DOHH2 (cell line): ENCODE data around the gene USP10.

Experiments
- H3F3A ChIP-seq: fragments of 200-600 bp; sonication (generic), shearing (Covaris generic); 2 replicates; pipeline ENCODE4 v1.6.0; 2016; ENCODE audit warnings: antibody characterized with exemption, mild to moderate bottlenecking; ENCODE audit not compliant: control insufficient read depth, insufficient read depth
- H3K27ac ChIP-seq: fragments of 200-600 bp; sonication (generic); 2 replicates; pipeline ENCODE4 v1.5.1; 2014; ENCODE audit warnings: low read depth, mild to moderate bottlenecking, low read length, moderate library complexity
- H3K27me3 ChIP-seq: fragments of 200-600 bp; sonication (generic); 2 replicates; pipeline ENCODE4 v1.6.1; 2014; ENCODE audit warnings: mild to moderate bottlenecking, low read length, mixed read lengths; ENCODE audit not compliant: control insufficient read depth
- H3K36me3 ChIP-seq: fragments of 200-600 bp; sonication (generic); 2 replicates; pipeline ENCODE4 v1.6.1; 2014; ENCODE audit warnings: mild to moderate bottlenecking, low read length, moderate library complexity, mixed read lengths; ENCODE audit not compliant: control insufficient read depth
- H3K4me1 ChIP-seq: fragments of 200-600 bp; sonication (generic); 2 replicates; pipeline ENCODE4 v1.6.1; 2014; ENCODE audit warnings: mild to moderate bottlenecking, low read length, mixed read lengths; ENCODE audit not compliant: control insufficient read depth
- H3K4me2 ChIP-seq: fragments of 200-600 bp; sonication (generic); 2 replicates; pipeline ENCODE4 v1.6.0; 2014; ENCODE audit warnings: mild to moderate bottlenecking, low read length, moderate library complexity
- H3K4me3 ChIP-seq: fragments of 200-600 bp; sonication (generic); 2 replicates; pipeline ENCODE4 v1.5.1; 2014; ENCODE audit warnings: mild to moderate bottlenecking, low read length, mixed read lengths
- H3K79me2 ChIP-seq: fragments of 200-600 bp; sonication (generic); 2 replicates; pipeline ENCODE4 v1.6.1; 2014; ENCODE audit warnings: mild to moderate bottlenecking, low read length, mixed read lengths; ENCODE audit not compliant: control insufficient read depth
- H3K9me2 ChIP-seq: fragments of 200-600 bp; sonication (generic); replicated peaks from 2 replicates; pipeline ENCODE4 v1.6.1; 2014; ENCODE audit warnings: mild to moderate bottlenecking, low read length, mixed read lengths; ENCODE audit not compliant: control insufficient read depth
- H3K9me3 ChIP-seq: fragments of 200-600 bp; sonication (generic); 2 replicates; pipeline ENCODE4 v1.6.1; 2014; ENCODE audit warnings: antibody characterized with exemption, low read length, mixed read lengths; ENCODE audit not compliant: control insufficient read depth, insufficient read depth
- H4K20me1 ChIP-seq: fragments of 200-600 bp; sonication (generic); 2 replicates; pipeline ENCODE4 v1.6.0; 2014; ENCODE audit warnings: low read depth, mild to moderate bottlenecking, antibody characterized with exemption, low read length, moderate library complexity; ENCODE audit not compliant: control insufficient read depth, insufficient read depth
- EZH2phosphoT487 ChIP-seq: fragments of 200-600 bp; sonication (generic); IDR thresholded peaks from 2 replicates; pipeline ENCODE4 v1.6.1; 2017; ENCODE audit warnings: borderline replicate concordance, mild to moderate bottlenecking, antibody characterized with exemption, low read length, moderate library complexity, mixed read lengths
- TF ChIP-seq, protein P1 (sequence below): fragments of 200-600 bp; sonication (generic); IDR thresholded peaks from one replicate; pipeline ENCODE4 v1.5.1; 2014; ENCODE audit warnings: antibody characterized with exemption, mild to moderate bottlenecking, low read depth, low read length; ENCODE audit not compliant: poor library complexity, severe bottlenecking

USP10 gene

DNA sequence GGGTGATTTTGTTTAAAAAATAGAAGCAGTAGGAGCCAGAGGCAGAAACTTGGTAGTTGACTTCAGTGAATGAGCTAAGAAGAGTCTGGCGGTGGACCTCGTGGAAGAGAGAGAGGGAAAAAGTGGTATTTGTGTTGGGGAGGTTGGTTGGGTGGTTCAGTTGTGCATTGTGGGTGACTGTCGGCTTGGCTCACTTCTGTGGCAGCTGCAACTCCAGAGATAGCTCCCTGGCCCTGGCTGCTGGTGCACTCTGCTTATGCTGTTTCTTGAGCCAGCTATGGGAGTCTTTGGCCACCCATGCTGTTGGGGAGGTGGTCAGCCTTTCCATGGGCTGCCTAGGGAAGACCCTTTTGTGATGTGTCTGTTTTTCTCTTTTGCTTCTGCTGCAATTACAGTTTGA is 69.6 kb downstream of the USP10 start:
- Histone ChIP-seq H3K27me3 (no peaks in the 10 kb centered on the region), H3K9me2 (no peaks in the 10 kb centered on the region), H3K4me3 (no peak overlapping the region), H3F3A (no peaks in the 10 kb centered on the region), H3K27ac (no peak overlapping the region), H3K36me3 (peaks cover 89% of the 10 kb centered on the region), H3K9me3 (no peaks in the 10 kb centered on the region), H3K79me2 (peaks cover 11% of the 10 kb centered on the region), H3K4me1 (no peaks in the 10 kb centered on the region), H4K20me1 (no peaks in the 10 kb centered on the region; the same call in 1 of the 2 replicates), H3K4me2 (no peak overlapping the region)
- TF ChIP-seq EZH2phosphoT487, result no peak
- TF ChIP-seq, protein P1, sequence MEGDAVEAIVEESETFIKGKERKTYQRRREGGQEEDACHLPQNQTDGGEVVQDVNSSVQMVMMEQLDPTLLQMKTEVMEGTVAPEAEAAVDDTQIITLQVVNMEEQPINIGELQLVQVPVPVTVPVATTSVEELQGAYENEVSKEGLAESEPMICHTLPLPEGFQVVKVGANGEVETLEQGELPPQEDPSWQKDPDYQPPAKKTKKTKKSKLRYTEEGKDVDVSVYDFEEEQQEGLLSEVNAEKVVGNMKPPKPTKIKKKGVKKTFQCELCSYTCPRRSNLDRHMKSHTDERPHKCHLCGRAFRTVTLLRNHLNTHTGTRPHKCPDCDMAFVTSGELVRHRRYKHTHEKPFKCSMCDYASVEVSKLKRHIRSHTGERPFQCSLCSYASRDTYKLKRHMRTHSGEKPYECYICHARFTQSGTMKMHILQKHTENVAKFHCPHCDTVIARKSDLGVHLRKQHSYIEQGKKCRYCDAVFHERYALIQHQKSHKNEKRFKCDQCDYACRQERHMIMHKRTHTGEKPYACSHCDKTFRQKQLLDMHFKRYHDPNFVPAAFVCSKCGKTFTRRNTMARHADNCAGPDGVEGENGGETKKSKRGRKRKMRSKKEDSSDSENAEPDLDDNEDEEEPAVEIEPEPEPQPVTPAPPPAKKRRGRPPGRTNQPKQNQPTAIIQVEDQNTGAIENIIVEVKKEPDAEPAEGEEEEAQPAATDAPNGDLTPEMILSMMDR, result no peak

DNA sequence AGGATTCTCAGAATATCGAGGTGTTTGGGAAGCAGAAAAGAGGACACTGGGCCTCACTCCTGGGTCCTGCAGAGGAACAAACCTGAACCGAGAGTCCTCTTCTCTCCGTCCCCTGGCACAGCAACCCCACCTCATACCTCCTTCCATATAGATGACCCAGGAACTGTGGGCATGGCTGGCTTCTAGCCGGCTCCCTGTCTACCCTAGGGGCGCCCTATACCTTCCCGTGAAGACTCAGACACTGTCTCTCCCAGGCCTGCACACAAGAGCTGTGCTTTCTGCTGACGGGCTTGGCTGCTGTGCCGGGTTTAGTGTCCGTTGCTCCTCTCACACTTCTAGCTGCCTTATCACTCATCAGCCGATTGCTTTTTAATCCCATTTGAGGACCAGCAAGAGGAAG is 73.5 kb downstream of the USP10 start:
- no peak overlapping the region for H3K4me2 ChIP-seq

DNA sequence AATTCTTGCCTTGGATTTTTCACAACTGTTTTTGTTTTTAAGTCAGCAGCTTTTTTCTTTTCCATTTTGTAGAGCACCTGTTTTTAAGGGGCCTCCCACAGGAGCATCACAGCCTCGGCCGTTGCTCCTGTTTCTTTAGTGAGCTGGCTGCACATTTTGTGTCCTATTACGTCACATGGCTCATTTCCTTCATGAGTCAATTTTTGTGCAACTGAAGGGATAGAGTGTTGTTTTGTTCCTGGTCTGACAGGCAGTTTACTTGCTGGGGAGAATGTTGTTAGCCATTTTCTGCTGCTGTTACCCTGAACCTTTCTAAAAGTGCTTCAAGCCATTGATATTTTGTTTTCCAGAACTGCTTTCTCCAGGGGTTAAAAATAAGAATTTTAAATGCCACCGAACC is 75.0 kb downstream of the USP10 start:
- H3K79me2 ChIP-seq, result no peaks in the 10 kb centered on the region
- no peaks in the 10 kb centered on the region for H3K9me2 ChIP-seq
- no peaks in the 10 kb centered on the region for H4K20me1 ChIP-seq
- no peak overlapping the region for H3K4me3 ChIP-seq
- TF ChIP-seq, protein P1, result no peak
- no peak for TF ChIP-seq EZH2phosphoT487
- H3K36me3 ChIP-seq, result peaks cover 94% of the 10 kb centered on the region
- no peaks in the 10 kb centered on the region for H3K4me1 ChIP-seq
- H3F3A ChIP-seq, result no peaks in the 10 kb centered on the region
- no peaks in the 10 kb centered on the region for H3K27me3 ChIP-seq
- no peaks in the 10 kb centered on the region for H3K9me3 ChIP-seq
- no peak overlapping the region for H3K27ac ChIP-seq
- H3K4me2 ChIP-seq, result no peak overlapping the region

More for the DNA sequence above, 73.5 kb downstream of the USP10 start:
- peaks cover 9% of the 10 kb centered on the region for H3K79me2 ChIP-seq
- H3K27me3 ChIP-seq, result no peaks in the 10 kb centered on the region
- no peaks in the 10 kb centered on the region for H3F3A ChIP-seq
- no peaks in the 10 kb centered on the region for H4K20me1 ChIP-seq
- no peak overlapping the region for H3K27ac ChIP-seq
- no peaks in the 10 kb centered on the region for H3K4me1 ChIP-seq
- no peak overlapping the region for H3K4me3 ChIP-seq
- H3K9me2 ChIP-seq, result no peaks in the 10 kb centered on the region
- H3K36me3 ChIP-seq, result peaks cover 94% of the 10 kb centered on the region
- TF ChIP-seq, protein P1, result no peak
- TF ChIP-seq EZH2phosphoT487, result no peak
- no peaks in the 10 kb centered on the region for H3K9me3 ChIP-seq
